GM12874 (cell line): ENCODE results near the gene PXK.

Experiments
- TF ChIP-seq, protein P1 (sequence below): IDR thresholded peaks from 2 replicates; pipeline ENCODE4 v1.5.1; 2011; ENCODE audit warnings: low read depth, mild to moderate bottlenecking, control low read depth, low read length, moderate library complexity; ENCODE audit not compliant: insufficient read depth

PXK gene

DNA sequence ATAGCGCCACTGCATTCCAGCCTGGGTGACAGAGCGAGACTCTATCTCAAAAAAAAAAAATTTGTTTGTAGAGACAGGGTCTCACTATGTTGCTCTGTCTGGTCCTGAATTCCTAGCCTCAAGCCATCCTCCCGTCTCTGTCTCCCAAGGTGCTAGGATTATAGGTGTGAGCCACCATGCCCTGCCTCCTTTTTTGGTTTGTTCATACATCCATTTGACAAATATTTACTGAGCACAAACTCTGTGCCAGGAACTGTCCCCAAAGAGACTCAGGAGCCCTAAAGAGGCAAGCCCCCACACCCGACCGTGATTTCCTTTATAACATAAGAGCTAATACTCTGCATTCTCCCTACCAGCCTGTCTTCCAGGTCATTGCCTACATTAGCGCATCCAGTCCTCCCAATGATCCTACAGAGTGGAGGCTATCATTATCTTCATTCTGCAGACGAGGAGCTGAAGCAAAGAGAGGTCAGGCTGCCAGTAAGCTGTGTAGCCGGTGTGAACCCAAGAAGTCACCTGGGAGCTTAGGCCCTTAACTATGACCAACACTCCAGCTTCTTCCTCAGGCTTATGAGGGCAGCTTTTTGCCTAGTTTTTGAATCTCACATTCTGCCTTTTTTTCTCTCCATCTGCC, 6.3 kb upstream of the PXK start:
- TF ChIP-seq, protein P1, sequence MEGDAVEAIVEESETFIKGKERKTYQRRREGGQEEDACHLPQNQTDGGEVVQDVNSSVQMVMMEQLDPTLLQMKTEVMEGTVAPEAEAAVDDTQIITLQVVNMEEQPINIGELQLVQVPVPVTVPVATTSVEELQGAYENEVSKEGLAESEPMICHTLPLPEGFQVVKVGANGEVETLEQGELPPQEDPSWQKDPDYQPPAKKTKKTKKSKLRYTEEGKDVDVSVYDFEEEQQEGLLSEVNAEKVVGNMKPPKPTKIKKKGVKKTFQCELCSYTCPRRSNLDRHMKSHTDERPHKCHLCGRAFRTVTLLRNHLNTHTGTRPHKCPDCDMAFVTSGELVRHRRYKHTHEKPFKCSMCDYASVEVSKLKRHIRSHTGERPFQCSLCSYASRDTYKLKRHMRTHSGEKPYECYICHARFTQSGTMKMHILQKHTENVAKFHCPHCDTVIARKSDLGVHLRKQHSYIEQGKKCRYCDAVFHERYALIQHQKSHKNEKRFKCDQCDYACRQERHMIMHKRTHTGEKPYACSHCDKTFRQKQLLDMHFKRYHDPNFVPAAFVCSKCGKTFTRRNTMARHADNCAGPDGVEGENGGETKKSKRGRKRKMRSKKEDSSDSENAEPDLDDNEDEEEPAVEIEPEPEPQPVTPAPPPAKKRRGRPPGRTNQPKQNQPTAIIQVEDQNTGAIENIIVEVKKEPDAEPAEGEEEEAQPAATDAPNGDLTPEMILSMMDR, result no peak

GRCh38 chr3:58329150-58329921, 3.4 kb upstream of the PXK start:
- TF ChIP-seq, protein P1, result no peak

DNA sequence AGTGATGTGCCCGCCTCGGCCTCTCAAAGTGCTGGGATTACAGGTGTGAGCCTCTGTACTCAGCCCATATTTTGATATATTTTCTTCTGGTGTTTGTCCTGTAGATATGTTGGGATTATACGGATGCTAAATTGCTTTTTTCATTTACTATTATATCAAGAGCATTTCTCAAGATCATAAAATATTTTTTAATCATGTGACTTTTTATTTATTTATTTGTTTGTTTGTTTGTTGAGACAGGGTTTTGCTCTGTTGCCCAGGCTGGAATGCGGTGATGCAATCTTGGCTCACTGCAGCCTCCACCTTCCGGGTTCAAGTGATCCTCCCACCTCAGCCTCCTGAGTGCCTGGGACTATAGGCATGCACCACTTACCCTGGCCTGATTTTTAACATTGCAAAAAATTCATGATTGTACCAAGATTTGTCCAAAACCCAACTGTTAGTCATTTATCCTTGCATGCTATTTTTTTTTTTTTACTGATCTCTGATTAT, 2.7 kb upstream of the PXK start:
- TF ChIP-seq, protein P1, result no peak

DNA sequence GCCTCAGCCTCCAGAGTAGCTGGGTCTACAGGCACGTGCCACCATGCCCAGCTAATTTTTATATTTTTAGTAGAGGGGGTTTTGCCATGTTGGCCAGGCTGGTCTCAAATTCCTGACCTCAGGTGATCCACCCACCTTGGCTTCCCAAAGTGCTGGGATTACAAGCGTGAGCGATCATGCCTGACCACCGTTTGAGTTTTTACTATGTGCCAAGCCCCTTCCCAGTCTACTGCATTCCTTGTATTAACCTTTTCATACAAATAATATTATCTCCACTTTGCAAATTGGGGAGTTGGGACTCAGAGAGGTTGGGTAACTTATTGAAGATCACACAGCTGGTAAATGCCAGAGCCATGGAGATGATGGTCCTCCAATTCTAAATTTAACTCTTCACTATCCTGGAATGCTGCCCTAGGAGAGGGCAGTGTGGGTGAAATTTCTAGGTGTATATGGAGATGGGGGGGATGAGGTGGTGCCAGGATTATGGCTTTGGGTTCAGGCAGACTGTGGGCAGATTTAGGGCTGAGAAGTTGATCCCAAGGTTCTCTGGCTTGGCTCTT, 1.0 kb upstream of the PXK start:
- TF ChIP-seq, protein P1, result no peak

- TF ChIP-seq, protein P1, result no peak
These were observed 717 bp downstream of the PXK start for GRCh38 chr3:58333206-58334012.

- TF ChIP-seq, protein P1, result no peak
These were observed 1.3 kb downstream of the PXK start for GRCh38 chr3:58334013-58334321.

GRCh38 chr3:58334506-58334884, 1.8 kb downstream of the PXK start:
- TF ChIP-seq, protein P1, result no peak
